Measurements from ENCODE around the gene C17orf107. TPM values are rescaled to one million over a fixed set of nuclear protein-coding genes. Genes with fewer than 3 reads are reported as not detected.

The C17orf107 gene
- total and polyA plus RNA-seq, 2 of the 13 experiments (the other 11 are each of a cell fraction or from before 2014, with no cell fraction given), result 0.20 to 0.59 TPM

DNA sequence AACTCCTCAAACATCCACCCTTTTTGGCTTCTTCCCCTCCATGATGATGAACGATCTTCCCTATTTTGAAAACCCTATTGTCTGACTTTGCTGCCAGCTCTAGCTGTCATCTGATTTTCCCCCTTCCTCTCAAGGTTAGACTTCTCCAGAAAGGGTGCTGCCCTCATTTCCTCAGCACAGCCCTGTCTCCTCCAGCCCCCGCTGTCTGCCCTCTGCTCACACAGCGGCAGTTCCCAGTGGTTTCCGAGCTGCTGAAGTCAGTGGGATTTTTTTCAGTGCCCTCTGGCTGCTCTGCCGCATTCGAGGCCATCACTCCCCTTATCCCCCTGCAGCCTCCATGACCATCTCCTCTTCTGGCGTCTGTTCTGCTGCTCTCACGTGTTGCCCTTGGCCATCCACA is 26.6 kb upstream of the C17orf107 start:
- Histone ChIP-seq H3K4me3 (replicated peaks in 1 of 3; ENCODE audit: insufficient read depth in 1 of 3, low read depth in 2 of 3, low read length in 3 of 3) (no peak overlapping the region), H2AFZ (ENCODE audit: low read length) (no peak overlapping the region), H3K9me3 (ENCODE audit: low read length) (no peaks in the 10 kb centered on the region), H3K9ac (ENCODE audit: insufficient read depth, low read depth, low read length) (no peak overlapping the region), H3K27me3 (ENCODE audit: control insufficient read depth in 1 of 2, insufficient read depth in 2 of 2, low read length in 2 of 2) (no peaks in the 10 kb centered on the region), H3K4me2 (ENCODE audit: low read depth, low read length) (no peak overlapping the region), H3K36me3 (replicated peaks in 1 of 2; ENCODE audit: control insufficient read depth in 1 of 2, insufficient read depth in 2 of 2, low read length in 2 of 2) (peaks cover 1 to 39% of the 10 kb centered on the region in 2 experiments; a peak in 3 of 5 replicates), H3K27ac (ENCODE audit: extremely low read length, insufficient read depth, low read length) (no peak overlapping the region), H3K4me1 (ENCODE audit: insufficient read depth, low read length) (no peaks in the 10 kb centered on the region), H3K79me2 (ENCODE audit: insufficient read depth, low read length) (peaks cover 5% of the 10 kb centered on the region), H4K20me1 (ENCODE audit: insufficient read depth, low read length) (no peaks in the 10 kb centered on the region)
- ATAC-seq, result no peak
- no peak for DNase-seq (ENCODE audit: low spot score)
- BruUV-seq (replicated peaks), result no TSS peak
- FAIRE-seq, result no peak
- in situ Hi-C loops (cut with HindIII; ENCODE audit: extremely low pct_ligation_motif_present, low pct_unique_long_range_greater_than_20kb), result no loop called here
- ChIA-PET POLR2A (no interaction called here), CTCF (ENCODE audit: low intra/inter-chr PET ratio, low total read pairs) (no interaction called here)
- WGBS (ENCODE audit: low lambda C conversion rate), result 97% methylated on average over 8 of the region's 8 CpGs
- TF ChIP-seq ZNF589 (CRISPR knock-in tag; conservative IDR thresholded peaks at IDR 0.05) (no peak), ZNF775 (CRISPR knock-in tag; IDR thresholded peaks at IDR 0.05; ENCODE audit: borderline replicate concordance) (no peak), ELF1 (CRISPR knock-in tag; IDR thresholded peaks at IDR 0.05) (no peak), ZNF646 (CRISPR knock-in tag; IDR thresholded peaks at IDR 0.05) (no peak), ZNF749 (CRISPR knock-in tag; IDR thresholded peaks at IDR 0.05; ENCODE audit: borderline replicate concordance) (no peak), RARG (CRISPR knock-in tag; IDR thresholded peaks at IDR 0.05; ENCODE audit: low read depth) (no peak), ZNF547 (CRISPR knock-in tag; IDR thresholded peaks at IDR 0.05) (no peak), NFATC3 (CRISPR knock-in tag; IDR thresholded peaks at IDR 0.05) (no peak)
- intact Hi-C loops (cut with micrococcal nuclease; ENCODE audit: unreplicated experiment), result no loop called here

Measured in HepG2 (cell line).